Endothelial cell (in vitro differentiated cells): ENCODE results near the gene TAF1B. TPM values are rescaled to one million over a fixed set of nuclear protein-coding genes. Genes with fewer than 3 reads are reported as not detected.
A peak's percentile ranks its signal among the peaks of the same experiment; 100 is the strongest.
"Not testable (repeated sequence)": the region's sequence is repeated elsewhere in the genome, so short reads cannot be mapped to it uniquely, and the experiment has no call there.

Experiments
- DNase-seq: peaks from one replicate; pipeline ENCODE4 v3.0.0; 2021; ENCODE audit warnings: low spot score
- H3K27ac Mint-ChIP-seq: one replicate; pipeline ENCODE4 v1.8.0; 2021; ENCODE audit warnings: mixed read lengths, inconsistent platforms; ENCODE audit not compliant: unreplicated experiment
- H3K27me3 Mint-ChIP-seq: one replicate; pipeline ENCODE4 v1.8.0; 2021; ENCODE audit warnings: mild to moderate bottlenecking, moderate library complexity, mixed read lengths, inconsistent platforms; ENCODE audit not compliant: unreplicated experiment
- H3K36me3 Mint-ChIP-seq: one replicate; pipeline ENCODE4 v1.8.0; 2021; ENCODE audit warnings: mild to moderate bottlenecking, low read depth, mixed read lengths, inconsistent platforms; ENCODE audit not compliant: unreplicated experiment
- H3K4me1 Mint-ChIP-seq: one replicate; pipeline ENCODE4 v1.8.0; 2021; ENCODE audit warnings: mild to moderate bottlenecking, mixed read lengths, inconsistent platforms; ENCODE audit not compliant: unreplicated experiment
- H3K4me3 Mint-ChIP-seq: one replicate; pipeline ENCODE4 v1.8.0; 2021; ENCODE audit warnings: mild to moderate bottlenecking, mixed read lengths, inconsistent platforms; ENCODE audit not compliant: unreplicated experiment
- H3K9me3 Mint-ChIP-seq: one replicate; pipeline ENCODE4 v1.8.0; 2021; ENCODE audit warnings: mixed read lengths, inconsistent platforms; ENCODE audit not compliant: unreplicated experiment
- CTCF ChIP-seq: fragments of 200-600 bp; sonication (generic); IDR thresholded peaks from one replicate; pipeline ENCODE4 v1.5.0; 2021; ENCODE audit warnings: antibody characterized with exemption; ENCODE audit not compliant: unreplicated experiment
- total RNA-seq: library from RNA; stranded (reverse); fragmentation: NEBNext Ultra II Directional; extraction: Animal tissue kit (Norgen Biotek cat#: 25700); gene quantifications from one replicate; pipeline ENCODE4 v1.2.1, GENCODE V29; 2021; ENCODE audit not compliant: unreplicated experiment

Gene TAF1B
- total RNA-seq, 1 donor from 2014 or later: 19.5 TPM

DNA sequence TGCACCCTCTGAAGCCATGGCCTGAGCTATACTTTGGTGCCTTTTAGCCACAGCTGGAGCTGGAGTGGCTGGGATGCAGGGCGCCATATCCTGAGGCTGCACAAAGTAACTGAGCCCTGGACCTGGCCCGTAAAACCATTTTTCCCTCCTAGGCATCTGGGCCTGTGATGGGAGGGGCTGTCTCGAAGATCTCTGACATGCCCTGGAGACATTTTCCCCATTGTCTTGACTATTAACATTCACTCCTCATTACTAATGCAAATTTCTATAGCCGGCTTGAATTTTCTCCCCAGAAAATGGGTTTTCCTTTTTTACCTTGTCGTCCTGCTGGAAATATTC is 15.4 kb downstream of the TAF1B start:
- Mint-ChIP-seq H3K9me3 (peaks cover 32% of the 10 kb centered on the region), H3K4me3 (peak overlapping the region; percentile 83), H3K27me3 (peaks cover 9% of the 10 kb centered on the region), H3K36me3 (peaks cover 86% of the 10 kb centered on the region), H3K4me1 (no peaks in the 10 kb centered on the region), H3K27ac (no peak overlapping the region)
- no peak for DNase-seq
- TF ChIP-seq CTCF: no peak

DNA sequence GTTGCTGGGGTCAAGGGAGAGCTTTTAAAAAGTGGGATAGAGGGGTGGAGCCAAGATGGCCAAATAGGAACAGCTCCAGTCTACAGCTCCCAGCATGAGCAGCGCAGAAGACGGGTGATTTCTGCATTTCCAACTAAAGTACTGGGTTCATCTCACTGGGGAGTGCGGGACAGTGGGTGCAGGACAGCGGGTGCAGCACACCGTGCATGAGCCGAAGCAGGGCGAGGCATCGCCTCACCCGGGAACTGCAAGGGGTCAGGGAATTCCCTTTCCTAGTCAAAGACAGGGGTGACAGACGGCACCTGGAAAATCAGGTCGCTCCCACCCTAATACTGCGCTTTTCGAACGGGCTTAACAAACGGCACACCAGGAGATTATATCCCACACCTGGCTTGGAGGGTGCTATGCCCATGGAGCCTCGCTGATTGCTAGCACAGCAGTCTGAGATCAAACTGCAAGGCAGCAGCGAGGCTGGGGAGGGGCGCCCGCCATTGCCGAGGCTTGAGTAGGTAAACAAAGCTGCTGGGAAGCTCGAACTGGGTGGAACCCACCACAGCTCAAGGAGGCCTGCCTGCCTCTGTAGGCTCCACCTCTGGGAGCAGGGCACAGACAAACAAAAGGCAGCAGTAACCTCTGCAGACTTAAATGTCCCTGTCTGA is 17.8 kb downstream of the TAF1B start:
- peaks cover 68% of the 10 kb centered on the region for H3K36me3 Mint-ChIP-seq

DNA sequence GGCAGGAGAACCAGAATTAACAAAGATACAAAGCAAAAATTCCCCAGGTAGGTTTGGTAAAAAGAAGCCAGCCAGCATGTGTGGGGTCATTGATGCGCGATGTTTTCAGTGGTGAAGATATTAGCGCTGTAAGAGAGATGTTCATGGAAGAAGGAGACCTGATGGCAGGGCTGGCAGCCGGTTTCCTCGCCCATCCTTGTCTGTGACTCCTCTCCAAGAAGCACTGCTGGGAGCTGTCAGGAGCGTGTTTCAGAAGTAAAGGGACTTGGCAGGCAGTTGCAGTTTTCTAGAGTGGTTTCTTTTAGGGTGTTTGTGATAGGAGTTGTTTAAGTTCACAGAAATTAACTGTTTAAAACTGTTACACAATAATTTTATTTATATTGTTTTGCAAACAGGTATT is 24.6 kb downstream of the TAF1B start:
- H3K4me1 Mint-ChIP-seq: no peaks in the 10 kb centered on the region
- TF ChIP-seq CTCF: no peak
- H3K36me3 Mint-ChIP-seq: peaks cover 18% of the 10 kb centered on the region
- H3K9me3 Mint-ChIP-seq: no peaks in the 10 kb centered on the region
- H3K27me3 Mint-ChIP-seq: no peaks in the 10 kb centered on the region
- H3K27ac Mint-ChIP-seq: peak overlapping the region; percentile 3
- no peak overlapping the region for H3K4me3 Mint-ChIP-seq
- DNase-seq: no peak

More for the DNA sequence above, 17.8 kb downstream of the TAF1B start:
- not testable (repeated sequence) for H3K27me3 Mint-ChIP-seq, H3K4me1 Mint-ChIP-seq, H3K27ac Mint-ChIP-seq, DNase-seq
- Mint-ChIP-seq H3K9me3 (peaks cover 32% of the 10 kb centered on the region), H3K4me3 (peak overlapping the region; percentile 82)

GRCh38 chr2:9873337-9873736 is 30.1 kb downstream of the TAF1B start:
- no peak for DNase-seq
- no peak for TF ChIP-seq CTCF
- Mint-ChIP-seq H3K27me3 (no peaks in the 10 kb centered on the region), H3K4me1 (no peaks in the 10 kb centered on the region), H3K27ac (no peak overlapping the region), H3K36me3 (peaks cover 9% of the 10 kb centered on the region), H3K4me3 (no peak overlapping the region), H3K9me3 (no peaks in the 10 kb centered on the region)

DNA sequence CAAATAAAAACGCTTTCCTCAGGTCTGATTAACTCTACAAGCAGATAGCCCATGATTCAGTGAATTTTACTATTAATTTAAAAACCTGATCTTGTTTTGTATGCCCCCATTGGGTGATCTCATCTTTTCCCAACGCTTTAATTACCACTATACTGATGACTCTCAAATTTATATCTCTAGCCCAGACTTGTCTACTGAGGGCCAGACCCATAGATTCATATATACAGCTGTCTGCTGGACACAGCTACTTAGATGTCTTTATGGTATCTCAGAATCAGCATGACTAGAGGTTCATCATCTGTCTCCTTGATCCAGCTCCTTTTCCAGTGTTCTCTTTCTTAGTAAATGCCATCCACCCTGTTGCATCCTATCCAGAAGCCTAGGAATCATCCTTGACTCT is 33.8 kb downstream of the TAF1B start:
- Mint-ChIP-seq H3K36me3 (peaks cover 3% of the 10 kb centered on the region), H3K27ac (no peak overlapping the region)

More for the DNA sequence above, 33.8 kb downstream of the TAF1B start:
- no peak overlapping the region for H3K4me3 Mint-ChIP-seq
- H3K9me3 Mint-ChIP-seq: no peaks in the 10 kb centered on the region
- H3K4me1 Mint-ChIP-seq: peaks cover 4% of the 10 kb centered on the region
- DNase-seq: no peak
- no peak for TF ChIP-seq CTCF
- no peaks in the 10 kb centered on the region for H3K27me3 Mint-ChIP-seq
